DMS53 (cell line): ENCODE results near the gene USP2.

Source experiments
- DNase-seq: peaks from one replicate; lab custom pipeline; 2025; lab: John Stamatoyannopoulos, UW

Gene USP2

DNA sequence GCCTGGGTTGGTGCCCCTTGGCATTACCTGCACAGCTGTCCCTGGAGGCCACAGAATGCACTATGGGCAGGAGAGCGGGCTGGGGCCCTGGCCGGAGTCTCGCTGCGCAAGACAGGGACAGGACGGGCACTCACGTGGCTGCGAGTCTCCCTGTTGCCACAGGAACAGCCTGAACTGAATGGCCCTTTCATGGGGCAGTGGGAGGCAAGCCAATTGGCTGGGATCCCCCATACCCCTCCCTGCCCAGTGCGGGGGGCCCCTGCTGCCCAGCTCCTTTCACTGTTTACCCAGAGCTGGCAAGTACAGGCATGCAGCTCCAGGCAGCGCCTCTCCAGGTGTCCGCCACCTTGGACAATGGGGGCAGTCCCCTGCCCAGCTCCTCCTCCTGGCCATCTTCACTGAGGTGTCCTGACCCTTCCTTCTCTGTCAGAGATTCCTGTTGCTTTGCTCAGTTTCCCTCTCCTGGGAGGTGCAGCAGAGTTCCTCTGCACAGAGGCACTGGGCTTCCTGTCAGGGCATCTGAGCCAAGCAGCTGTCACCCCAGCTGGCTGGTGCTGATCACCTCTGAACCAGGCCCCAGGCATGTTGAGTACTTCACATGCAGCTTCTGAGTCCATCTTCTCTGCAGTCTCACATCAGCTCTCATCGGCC is 5.2 kb downstream of the USP2 start:
- DNase-seq: peak; percentile 73

DNA sequence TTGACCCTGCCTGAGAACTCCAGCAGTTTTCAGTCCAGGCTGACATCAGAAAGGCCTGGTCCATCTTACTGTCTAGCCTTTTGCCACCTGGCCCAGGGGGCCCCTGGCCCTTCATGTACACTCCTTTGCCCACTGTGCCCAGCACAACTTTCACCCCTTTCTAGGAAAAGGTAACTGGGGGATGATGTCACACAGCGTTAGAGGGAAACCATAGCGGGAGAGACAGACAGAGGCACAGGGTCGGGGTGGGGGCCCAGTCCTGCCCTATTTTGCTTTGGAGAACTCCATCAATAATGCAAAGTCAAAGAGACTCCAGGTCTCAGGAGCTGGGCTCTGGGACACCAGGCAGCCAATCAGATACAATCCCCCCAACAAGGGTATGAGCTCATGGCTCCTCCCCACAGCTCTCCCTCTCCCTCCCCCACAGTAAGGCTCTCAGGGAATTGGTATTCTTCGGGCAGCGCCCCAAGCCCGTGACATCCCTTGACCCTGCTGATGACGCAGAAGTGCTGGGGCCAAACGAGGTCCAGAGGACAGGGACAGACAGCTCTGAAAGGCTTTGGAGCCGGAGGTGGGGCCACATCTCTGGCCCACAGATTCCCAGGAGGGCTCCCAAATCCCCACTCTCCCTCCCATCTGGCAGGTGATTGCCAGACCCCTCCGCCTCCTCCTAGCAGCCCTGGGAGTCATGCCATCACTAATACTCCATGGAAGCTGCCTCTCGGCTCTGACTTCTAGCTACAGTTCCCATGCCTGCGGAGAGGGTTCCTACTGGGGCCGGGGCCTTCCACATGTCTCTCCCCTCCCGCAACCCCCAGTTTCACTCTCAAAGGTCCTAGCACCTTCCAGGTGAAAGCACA is 5.9 kb downstream of the USP2 start:
- DNase-seq: no peak

GRCh38 chr11:119374632-119375336 is 6.7 kb downstream of the USP2 start:
- no peak for DNase-seq

DNA sequence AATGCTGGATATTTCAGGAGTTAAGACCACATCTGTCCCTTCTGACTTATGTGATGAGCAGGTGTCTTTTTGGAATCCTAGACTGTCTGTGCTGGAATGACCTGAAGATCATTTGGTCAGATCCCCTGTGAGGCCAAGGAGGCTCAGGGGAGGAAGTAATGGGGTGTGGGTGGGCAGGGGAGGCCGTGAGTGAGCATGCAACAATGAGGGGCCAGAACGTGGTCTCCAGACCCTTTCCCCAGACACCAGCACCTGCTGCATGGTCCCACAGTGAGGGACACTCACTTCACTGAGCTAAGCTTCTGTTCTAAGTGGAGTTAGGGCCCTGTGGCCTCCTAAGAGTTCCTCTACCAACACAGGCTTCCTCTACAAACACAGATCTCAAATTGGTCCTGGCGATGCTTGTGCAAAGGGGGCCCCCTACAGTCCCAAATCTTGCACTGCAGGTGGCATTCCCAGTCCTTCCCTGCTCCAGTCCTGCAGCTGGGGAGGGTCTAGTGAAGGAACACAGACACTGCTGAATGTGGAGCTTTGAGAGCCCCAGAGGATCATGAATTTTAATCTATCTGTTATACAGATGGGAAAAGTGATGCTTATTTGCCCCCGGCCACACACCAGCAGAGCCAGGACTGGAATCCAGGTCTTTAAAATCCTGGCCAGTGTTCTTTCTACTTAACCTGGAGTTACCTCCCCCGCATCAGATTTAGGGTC is 7.4 kb downstream of the USP2 start:
- DNase-seq: peak; percentile 89

- no peak for DNase-seq
Observed at GRCh38 chr11:119373059-119373920, 8.2 kb downstream of the USP2 start.

DNA sequence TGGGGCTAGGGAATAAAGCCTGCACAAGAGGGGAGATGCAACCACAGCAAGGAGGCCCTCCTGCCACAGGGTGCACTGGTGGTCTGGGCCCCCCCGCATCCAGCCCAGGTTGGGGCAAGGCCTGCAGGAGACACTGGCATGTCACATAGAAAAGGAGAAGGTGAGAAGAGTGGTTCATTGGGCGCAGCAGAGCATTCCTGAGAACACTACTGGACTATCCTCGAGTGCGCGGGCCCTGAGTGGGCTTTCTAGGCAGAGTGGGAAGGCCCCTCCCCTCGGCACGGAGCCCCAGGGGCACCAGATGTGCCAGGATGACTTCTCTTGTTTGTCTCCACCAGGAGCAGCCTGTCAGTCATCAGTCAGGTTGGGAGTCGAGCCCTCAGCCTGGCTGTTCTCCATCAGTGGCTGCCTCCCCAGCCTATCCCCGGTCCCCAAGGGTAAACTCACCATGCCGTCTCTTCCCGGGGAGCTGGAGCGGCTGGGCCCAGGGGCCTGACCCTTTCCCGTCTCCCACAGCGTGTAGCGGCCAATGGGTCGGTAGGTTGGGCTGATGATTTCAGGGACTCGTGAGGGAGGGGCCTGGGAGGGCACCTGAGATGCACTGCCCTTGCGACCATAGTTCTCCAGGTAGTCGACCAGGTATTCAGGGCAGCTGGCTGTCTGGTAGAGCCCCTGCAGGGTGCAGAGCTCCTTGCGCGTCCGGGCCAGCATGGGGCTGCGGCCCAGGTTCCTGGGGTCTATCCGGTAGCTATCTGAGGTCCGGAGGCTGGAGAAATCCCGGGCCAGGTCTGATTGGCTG is 9.0 kb downstream of the USP2 start:
- DNase-seq: no peak

- no peak for DNase-seq
Observed at GRCh38 chr11:119371778-119372182, 9.7 kb downstream of the USP2 start.

GRCh38 chr11:119371067-119371601 is 10.4 kb downstream of the USP2 start:
- no peak for DNase-seq

DNA sequence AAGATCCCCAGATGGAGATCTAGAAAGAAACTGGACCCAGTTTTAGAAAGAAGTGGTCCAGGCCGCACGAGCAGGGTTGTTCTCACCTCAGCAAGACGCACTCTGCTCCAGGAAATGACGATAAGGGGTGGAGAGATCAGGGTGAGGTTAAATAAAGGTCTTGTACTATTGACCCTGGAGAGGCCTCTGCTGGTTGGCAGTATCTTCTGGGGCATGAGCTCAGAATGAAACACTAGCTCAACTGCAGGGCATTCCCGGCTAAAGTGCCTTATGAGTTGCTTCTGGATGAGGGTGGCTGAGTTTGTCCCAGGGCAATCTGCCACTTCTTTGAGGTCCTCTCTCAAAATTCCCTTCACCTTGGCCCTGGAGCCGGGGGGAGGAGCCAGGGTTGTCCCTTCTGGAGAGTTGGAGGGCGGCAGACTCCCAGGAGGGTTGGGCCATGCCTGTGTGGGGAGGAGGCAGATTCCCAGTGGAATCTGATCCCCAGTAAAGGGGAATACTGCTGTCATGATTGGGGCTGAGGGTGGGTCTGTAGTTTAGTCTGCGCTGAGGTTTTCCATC is 10.9 kb downstream of the USP2 start:
- DNase-seq: no peak

DNA sequence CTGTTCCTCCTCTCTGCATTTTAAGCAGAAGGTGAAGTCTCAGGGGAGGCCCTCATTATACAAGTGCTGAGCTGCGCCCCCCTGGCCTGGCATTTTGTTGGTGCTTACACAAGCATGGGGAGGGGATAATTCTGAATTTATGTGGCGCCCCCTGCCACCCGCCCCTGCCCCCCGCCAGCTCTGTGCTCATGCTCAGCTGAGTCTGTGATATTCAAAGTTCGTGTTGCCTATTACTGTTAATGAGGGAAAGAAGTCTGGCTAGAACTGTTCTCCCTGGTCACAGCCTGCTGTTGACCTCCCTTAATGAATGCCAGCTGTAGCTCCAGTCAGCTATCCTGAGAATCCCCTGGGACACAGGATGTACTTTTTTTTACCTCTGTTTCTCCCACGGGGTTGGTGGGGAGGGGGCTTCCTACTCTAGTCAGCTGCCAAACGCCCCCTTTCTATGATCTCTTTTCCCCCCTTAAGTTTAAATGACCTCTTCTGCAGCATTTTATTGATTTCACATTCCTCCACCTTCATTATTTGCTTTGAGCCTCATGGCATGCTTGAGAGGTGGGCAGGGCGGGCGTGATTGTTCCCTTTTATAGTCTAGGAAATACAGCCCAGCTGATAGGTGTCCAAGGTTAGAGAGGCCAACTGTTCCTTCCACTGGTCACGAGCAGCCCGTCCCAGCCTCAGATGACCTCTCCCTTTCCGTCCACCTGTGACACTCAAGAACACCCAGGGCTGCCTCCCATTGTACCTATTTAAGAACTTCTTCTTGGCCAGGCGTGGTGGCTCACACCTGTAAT is 12.2 kb downstream of the USP2 start:
- no peak for DNase-seq

- peak; percentile 90 for DNase-seq
Observed at GRCh38 chr11:119368121-119369034, 13.1 kb downstream of the USP2 start.

GRCh38 chr11:119367661-119368120 is 13.8 kb downstream of the USP2 start:
- no peak for DNase-seq

DNA sequence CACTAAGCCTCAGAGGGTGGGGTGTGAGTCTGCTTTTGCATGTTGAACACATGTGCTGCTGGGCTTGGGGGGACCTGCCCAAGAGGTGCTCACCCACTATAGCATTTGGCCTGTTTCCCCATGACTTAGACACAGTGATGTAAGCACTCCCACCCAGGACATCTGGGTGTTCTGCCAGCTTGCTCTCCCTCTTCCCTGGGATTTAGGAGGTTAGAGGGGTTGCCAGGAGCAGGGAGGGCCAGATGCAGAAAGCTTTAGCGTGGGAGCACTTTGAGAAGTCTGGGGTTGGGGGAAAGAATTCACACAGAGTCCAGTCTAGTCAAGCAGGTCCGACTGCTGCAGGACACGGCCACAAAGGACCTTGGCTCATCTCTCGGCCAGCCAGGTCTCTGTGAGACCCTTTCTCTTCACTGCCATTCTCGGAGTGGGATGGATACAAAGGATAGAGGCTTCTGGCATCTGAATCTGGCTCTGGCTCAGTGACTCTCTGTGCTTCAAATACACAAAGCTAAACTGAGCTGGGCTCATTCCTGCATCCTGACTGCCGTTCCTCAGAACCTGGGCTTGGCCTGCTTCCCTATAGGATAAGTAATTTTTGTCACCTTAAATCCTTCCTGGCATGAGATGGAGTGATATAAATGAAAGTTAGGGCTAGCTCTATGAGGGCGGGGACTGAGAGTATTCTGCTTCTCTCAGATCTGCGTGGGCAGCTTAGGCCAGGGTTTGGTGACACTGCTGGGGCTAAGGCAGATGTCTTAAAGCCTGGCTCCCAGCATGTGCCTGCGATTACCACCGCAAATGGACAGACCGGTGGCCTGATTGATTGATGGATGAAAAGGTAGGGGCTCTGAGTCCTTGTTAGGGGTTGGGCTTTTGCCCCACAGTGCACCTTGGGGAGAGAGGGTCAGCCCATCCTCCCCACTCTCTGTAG is 14.5 kb downstream of the USP2 start:
- DNase-seq: no peak

GRCh38 chr11:119365071-119365591 is 16.4 kb downstream of the USP2 start:
- DNase-seq: peak; percentile 32

DNA sequence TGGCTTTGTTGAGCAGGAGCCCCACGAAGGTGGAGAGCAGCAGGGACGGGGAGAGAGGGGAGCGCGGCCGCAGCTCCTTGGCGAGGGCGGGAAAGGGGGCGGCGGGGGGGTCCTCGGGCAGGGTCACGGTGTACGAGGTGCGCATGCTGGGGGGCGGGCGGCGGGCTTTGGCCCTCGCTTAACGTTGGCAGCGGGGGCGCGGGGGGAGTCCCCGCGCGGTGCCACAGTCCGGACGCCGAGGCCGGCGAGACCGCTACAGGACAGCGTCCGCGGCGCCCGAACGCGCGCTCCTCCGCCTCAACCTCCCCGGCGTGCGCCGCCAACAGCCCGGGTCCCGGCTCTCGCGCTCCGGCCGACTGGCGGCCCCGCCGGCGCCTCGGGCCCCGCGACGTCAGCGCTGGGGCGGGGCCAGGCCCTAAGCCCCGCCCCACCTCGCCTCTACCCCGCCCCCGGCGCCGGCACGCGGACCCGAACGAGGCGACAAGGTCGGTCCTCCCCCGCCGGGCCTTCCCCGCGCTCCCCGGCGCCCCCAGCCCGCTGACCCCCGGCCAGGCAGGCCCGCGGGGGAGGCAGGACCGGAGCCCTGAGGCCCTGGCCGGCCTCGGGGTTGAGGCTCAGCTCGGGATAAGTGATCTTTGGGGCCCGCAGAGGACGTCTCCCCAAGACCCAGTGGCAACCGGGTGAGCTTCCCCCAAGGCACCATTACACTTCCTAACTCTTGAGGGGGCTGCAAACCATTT is 17.5 kb downstream of the USP2 start:
- DNase-seq: peak; percentile 87
